HG03139 (cell line): Measurements from ENCODE around the gene ARCN1.

ENCODE experiments used
- ATAC-seq: cut with Tn5 transposase; IDR thresholded peaks from one replicate; pipeline ENCODE4 v1.9.1; 2021; ENCODE audit not compliant: unreplicated experiment

Gene ARCN1

GRCh38 chr11:118619444-118620197 is 47.4 kb downstream of the ARCN1 start:
- no peak for ATAC-seq

GRCh38 chr11:118620529-118621070 is 48.4 kb downstream of the ARCN1 start:
- no peak for ATAC-seq

GRCh38 chr11:118621071-118621783 is 49.0 kb downstream of the ARCN1 start:
- ATAC-seq: no peak

- ATAC-seq: no peak
Observed at GRCh38 chr11:118621784-118622375, 49.7 kb downstream of the ARCN1 start.

GRCh38 chr11:118622376-118623268 is 50.4 kb downstream of the ARCN1 start:
- ATAC-seq: no peak

- no peak for ATAC-seq
Observed at GRCh38 chr11:118623269-118623655, 51.1 kb downstream of the ARCN1 start.

GRCh38 chr11:118625036-118625690 is 53.0 kb downstream of the ARCN1 start:
- ATAC-seq: no peak

- ATAC-seq: no peak
Observed at GRCh38 chr11:118625976-118626375, 53.8 kb downstream of the ARCN1 start.

- ATAC-seq: no peak
Observed at GRCh38 chr11:118627566-118627965, 55.4 kb downstream of the ARCN1 start.

GRCh38 chr11:118628031-118628430 is 55.8 kb downstream of the ARCN1 start:
- ATAC-seq: no peak

GRCh38 chr11:118628432-118628831 is 56.2 kb downstream of the ARCN1 start:
- ATAC-seq: no peak

GRCh38 chr11:118628861-118629549 is 56.8 kb downstream of the ARCN1 start:
- no peak for ATAC-seq

- ATAC-seq: no peak
Observed at GRCh38 chr11:118629761-118630661, 57.8 kb downstream of the ARCN1 start.

GRCh38 chr11:118631142-118631909 is 59.1 kb downstream of the ARCN1 start:
- ATAC-seq: no peak

GRCh38 chr11:118632577-118633318 is 60.5 kb downstream of the ARCN1 start:
- ATAC-seq: no peak

GRCh38 chr11:118633319-118633690 is 61.1 kb downstream of the ARCN1 start:
- no peak for ATAC-seq

- no peak for ATAC-seq
Observed at GRCh38 chr11:118633979-118634378, 61.8 kb downstream of the ARCN1 start.
